HL-60 (cell line): Measurements from ENCODE around the gene AAMP.
A peak's percentile ranks its signal among the peaks of the same experiment; 100 is the strongest.

Experiments used
- DNase-seq, 2 experiments: peaks; one replicate each; pipeline ENCODE4 v3.0.0-alpha.2; 2010 to 2020; ENCODE audit warnings: low read depth in 1 of 2, low spot score in 1 of 2
- H3K27ac ChIP-seq: fragments of 250-450 bp; sonication (Bioruptor Pico); replicated peaks from 2 replicates; pipeline ENCODE4 v1.5.1; 2020; ENCODE audit warnings: mild to moderate bottlenecking, moderate library complexity
- H3K27me3 ChIP-seq: fragments of 250-450 bp; sonication (Bioruptor Pico); 2 replicates; pipeline ENCODE4 v1.5.1; 2021; ENCODE audit warnings: mild to moderate bottlenecking, moderate library complexity; ENCODE audit not compliant: insufficient read depth, poor library complexity, severe bottlenecking
- H3K4me3 ChIP-seq: replicated peaks from 2 replicates; pipeline ENCODE4 v1.5.1; 2011; ENCODE audit warnings: mild to moderate bottlenecking, control low read depth, low read length; ENCODE audit not compliant: insufficient read depth
- CTCF ChIP-seq: IDR thresholded peaks from one replicate; pipeline ENCODE4 v1.5.1; 2011; ENCODE audit warnings: low read length, control low read depth, inconsistent platforms; ENCODE audit not compliant: insufficient read depth
- GABPA ChIP-seq: IDR thresholded peaks from 2 replicates; pipeline ENCODE4 v1.6.1; 2012; ENCODE audit warnings: low read depth
- POLR2AphosphoS5 ChIP-seq: IDR thresholded peaks from 2 replicates; pipeline ENCODE4 v1.6.1; 2012; ENCODE audit warnings: low read depth
- REST ChIP-seq: IDR thresholded peaks from 2 replicates; pipeline ENCODE4 v1.6.1; 2012; ENCODE audit warnings: low read depth; ENCODE audit not compliant: insufficient replicate concordance
- SPI1 ChIP-seq: IDR thresholded peaks from 2 replicates; pipeline ENCODE4 v1.6.1; 2012; ENCODE audit warnings: low read depth, mild to moderate bottlenecking, borderline replicate concordance

AAMP gene

DNA sequence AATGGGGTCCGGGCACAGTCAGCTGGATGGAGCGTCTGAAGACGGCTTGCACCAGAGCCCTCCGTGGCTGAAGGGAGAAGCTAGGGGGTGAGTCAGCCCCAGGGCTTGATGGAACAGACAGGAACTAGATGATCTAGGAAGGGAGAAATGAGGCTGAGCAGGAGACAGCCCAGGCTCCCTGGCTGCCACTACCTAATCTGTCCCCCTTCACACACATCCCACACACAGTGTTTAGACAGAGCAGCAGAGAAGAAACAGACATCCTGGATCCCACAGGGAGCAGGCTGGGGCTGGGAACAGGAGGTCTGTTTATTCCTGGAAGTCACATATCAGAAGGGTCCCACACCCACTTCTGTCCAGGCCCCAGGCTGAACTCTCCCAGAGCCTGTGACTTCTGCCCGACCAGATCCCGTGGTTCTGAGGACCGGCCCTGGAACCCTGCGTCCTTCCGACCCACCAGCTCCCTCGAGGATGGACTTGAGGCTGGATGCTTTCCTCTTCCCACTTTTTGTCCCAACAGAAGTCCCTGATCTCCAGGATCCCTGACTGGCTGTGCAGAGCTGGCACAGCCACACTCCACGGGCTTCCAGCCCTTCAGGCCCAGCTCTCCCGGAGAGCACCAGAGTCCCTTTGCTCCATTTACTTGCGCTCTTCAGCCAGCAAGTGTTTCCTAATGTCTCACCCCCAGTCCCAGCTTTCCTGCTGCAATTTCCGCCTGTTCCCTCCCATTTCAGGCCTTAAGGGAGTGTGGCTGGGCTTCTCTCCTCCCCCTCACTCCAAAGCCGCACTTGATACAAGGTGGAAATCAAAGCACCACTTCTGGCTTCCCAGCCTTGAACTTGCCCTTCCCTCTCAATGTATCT, 10.6 kb downstream of the AAMP start:
- DNase-seq, result no peak
- Histone ChIP-seq H3K27me3 (no peaks in the 10 kb centered on the region), H3K4me3 (no peak overlapping the region), H3K27ac (no peak overlapping the region)
- no peak for TF ChIP-seq SPI1
- TF ChIP-seq REST, result no peak
- TF ChIP-seq CTCF, result no peak

DNA sequence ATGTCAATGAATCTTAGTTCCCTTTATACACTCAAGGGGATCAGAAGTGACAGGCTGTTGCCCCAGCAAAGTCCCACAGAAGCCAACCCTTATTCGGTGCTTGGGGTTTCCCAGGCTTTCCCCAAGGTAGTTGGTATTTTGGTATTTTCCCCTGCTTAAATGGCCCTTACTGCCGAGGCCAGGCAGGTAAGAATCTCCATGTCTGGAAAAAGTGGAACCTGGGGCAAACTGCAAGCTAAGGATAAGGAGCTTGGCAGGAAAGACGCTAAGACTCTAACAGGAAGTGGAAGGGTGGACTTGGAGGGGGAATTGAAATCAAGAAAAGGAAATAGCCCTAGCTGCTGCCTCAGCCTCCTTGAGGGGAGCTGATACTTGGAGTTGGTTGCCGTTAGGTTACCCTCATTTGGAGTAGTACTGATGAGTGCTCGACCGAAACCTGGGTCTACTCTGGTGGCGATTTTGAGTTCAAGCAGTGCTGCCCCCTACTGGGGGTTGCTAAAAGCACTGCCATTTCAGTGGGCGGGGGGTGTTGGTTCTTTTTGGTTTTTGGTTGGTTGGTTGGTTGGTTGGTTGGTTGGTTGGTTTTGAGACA, 12.5 kb downstream of the AAMP start:
- DNase-seq, result peak; percentile 71 to 72
- TF ChIP-seq SPI1 (peak; percentile 75; the same call in 1 of the 2 replicates), CTCF (peak; percentile 70), POLR2AphosphoS5 (no peak), REST (no peak), GABPA (0 out of 2 replicates have a peak, but pooled peaks have one; percentile 16)
- H3K4me3 ChIP-seq, result no peak overlapping the region
- H3K27me3 ChIP-seq, result no peaks in the 10 kb centered on the region
- H3K27ac ChIP-seq, result peak overlapping the region; percentile 13

GRCh38 chr2:218256612-218257350, 13.2 kb downstream of the AAMP start:
- Histone ChIP-seq H3K27me3 (no peaks in the 10 kb centered on the region), H3K4me3 (no peak overlapping the region), H3K27ac (peak overlapping the region; percentile 13; the same call in 1 of the 2 replicates)
- DNase-seq, result no peak
- no peak for TF ChIP-seq CTCF
- no peak for TF ChIP-seq REST
- TF ChIP-seq SPI1, result no peak
- no peak for TF ChIP-seq GABPA
- TF ChIP-seq POLR2AphosphoS5, result no peak; the same call in 1 of the 2 replicates
